ENCODE results near the gene SLC51B.
"Not testable (repeated sequence)": the region's sequence is repeated elsewhere in the genome, so short reads cannot be mapped to it uniquely, and the experiment has no call there.

SLC51B gene

DNA sequence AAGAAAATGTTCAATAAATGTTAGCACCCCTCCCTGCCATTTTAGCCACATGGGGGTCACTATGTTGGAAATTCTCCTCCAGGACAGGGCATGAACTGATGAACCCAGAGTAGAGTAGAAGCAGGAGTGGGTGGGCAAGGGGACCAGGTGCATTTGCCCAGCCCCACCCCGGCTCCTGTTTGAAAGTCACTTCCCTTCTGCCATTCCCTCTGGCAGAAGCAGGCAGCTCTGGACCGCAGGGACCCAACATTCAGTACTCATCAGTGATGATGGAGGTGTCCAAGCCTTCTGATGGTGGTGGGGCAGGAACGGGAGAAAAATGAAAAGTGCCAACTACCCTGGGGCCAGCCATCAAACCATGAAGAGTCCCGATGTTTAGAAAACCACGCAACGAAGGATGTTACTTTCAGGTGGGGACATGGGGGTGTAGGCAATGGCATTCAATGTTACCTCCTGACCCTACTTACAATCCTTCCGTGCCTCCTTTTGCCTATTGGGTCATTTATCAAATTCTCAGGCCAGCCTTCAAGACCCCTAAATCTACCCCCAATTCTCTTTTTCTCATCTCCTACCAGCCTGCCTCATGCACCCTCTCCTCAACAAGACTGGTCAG is 52.6 kb downstream of the SLC51B start:
- H3K4me2 ChIP-seq (ENCODE audit: low read length) = no peak overlapping the region

DNA sequence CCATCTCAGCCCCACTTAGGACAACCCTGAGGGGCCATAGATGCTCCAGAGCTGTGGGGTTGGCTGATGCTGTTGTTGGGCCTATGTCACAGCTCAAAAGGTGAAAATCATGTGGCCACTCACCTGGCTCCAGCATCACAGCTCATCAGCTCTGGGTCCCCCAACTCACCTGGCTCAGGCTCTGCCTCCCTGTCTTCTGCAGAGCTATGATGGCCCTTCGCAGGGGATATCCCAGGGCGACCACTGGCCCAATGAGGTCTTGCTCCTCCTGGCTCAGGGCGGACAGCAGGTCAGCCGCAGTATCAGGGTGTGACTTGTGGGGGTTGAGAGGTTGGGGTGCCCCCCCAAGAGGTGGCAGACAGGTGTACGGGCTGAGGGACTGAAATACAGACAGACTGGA is 54.1 kb downstream of the SLC51B start:
- Histone ChIP-seq H3K27me3 (ENCODE audit: low read depth, low read length) (no peaks in the 10 kb centered on the region), H3K9me3 (ENCODE audit: insufficient read depth, low read length) (no peaks in the 10 kb centered on the region), H3K79me2 (ENCODE audit: low read length) (no peaks in the 10 kb centered on the region), H3K4me2 (ENCODE audit: low read length) (no peak overlapping the region), H2AFZ (ENCODE audit: low read depth, low read length) (no peak overlapping the region), H3K36me3 (replicated peaks; ENCODE audit: low read depth, low read length) (peaks cover 16% of the 10 kb centered on the region), H3K4me1 (ENCODE audit: low read length) (no peaks in the 10 kb centered on the region), H3K9ac (ENCODE audit: low read length) (no peak overlapping the region), H3K4me3 (ENCODE audit: low read length) (no peak overlapping the region), H3K27ac (ENCODE audit: low read length) (no peak overlapping the region), H4K20me1 (ENCODE audit: insufficient read depth, low read length) (no peaks in the 10 kb centered on the region)
- TF ChIP-seq, protein P1, sequence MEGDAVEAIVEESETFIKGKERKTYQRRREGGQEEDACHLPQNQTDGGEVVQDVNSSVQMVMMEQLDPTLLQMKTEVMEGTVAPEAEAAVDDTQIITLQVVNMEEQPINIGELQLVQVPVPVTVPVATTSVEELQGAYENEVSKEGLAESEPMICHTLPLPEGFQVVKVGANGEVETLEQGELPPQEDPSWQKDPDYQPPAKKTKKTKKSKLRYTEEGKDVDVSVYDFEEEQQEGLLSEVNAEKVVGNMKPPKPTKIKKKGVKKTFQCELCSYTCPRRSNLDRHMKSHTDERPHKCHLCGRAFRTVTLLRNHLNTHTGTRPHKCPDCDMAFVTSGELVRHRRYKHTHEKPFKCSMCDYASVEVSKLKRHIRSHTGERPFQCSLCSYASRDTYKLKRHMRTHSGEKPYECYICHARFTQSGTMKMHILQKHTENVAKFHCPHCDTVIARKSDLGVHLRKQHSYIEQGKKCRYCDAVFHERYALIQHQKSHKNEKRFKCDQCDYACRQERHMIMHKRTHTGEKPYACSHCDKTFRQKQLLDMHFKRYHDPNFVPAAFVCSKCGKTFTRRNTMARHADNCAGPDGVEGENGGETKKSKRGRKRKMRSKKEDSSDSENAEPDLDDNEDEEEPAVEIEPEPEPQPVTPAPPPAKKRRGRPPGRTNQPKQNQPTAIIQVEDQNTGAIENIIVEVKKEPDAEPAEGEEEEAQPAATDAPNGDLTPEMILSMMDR (IDR thresholded peaks at IDR 0.05; ENCODE audit: low read depth, low read length) = no peak
- no peak for TF ChIP-seq EZH2phosphoT487 (IDR thresholded peaks at IDR 0.05; ENCODE audit: low read depth)

More for the DNA sequence above, 52.6 kb downstream of the SLC51B start:
- Histone ChIP-seq H3K4me1 (ENCODE audit: low read length) (no peaks in the 10 kb centered on the region), H3K9me3 (ENCODE audit: insufficient read depth, low read length) (no peaks in the 10 kb centered on the region), H3K27me3 (ENCODE audit: low read depth, low read length) (no peaks in the 10 kb centered on the region), H3K27ac (ENCODE audit: low read length) (no peak overlapping the region), H3K9ac (ENCODE audit: low read length) (no peak overlapping the region), H3K4me3 (ENCODE audit: low read length) (no peak overlapping the region), H4K20me1 (ENCODE audit: insufficient read depth, low read length) (no peaks in the 10 kb centered on the region), H3K79me2 (ENCODE audit: low read length) (no peaks in the 10 kb centered on the region), H2AFZ (ENCODE audit: low read depth, low read length) (no peak overlapping the region), H3K36me3 (replicated peaks; ENCODE audit: low read depth, low read length) (peaks cover 16% of the 10 kb centered on the region)
- TF ChIP-seq, protein P1 (IDR thresholded peaks at IDR 0.05; ENCODE audit: low read depth, low read length) = no peak
- no peak for TF ChIP-seq EZH2phosphoT487 (IDR thresholded peaks at IDR 0.05; ENCODE audit: low read depth)

DNA sequence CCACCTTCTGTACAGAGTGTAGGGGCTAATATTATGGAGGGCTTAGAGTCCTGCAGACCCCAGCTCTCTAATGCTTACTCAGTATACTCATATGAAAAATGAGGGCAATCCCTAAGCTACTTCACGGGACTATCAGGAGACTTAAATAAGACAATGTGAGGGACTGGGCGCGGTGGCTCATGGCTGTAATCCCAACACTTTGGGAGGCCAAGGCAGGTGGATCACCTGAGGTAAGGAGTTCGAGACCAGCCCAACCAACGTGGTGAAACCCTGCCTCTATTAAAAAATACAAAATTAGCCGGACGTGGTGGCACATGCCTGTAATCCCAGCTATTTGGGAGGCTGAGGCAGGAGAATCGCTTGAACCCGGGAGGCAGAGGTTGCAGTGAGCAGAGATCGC is 54.6 kb downstream of the SLC51B start:
- peaks cover 16% of the 10 kb centered on the region for H3K36me3 ChIP-seq (replicated peaks; ENCODE audit: low read depth, low read length)
- H3K9me3 ChIP-seq (ENCODE audit: insufficient read depth, low read length); H3K9ac ChIP-seq (ENCODE audit: low read length); H3K4me1 ChIP-seq (ENCODE audit: low read length); H3K79me2 ChIP-seq (ENCODE audit: low read length); H3K27me3 ChIP-seq (ENCODE audit: low read depth, low read length); H3K4me3 ChIP-seq (ENCODE audit: low read length); H2AFZ ChIP-seq (ENCODE audit: low read depth, low read length); H3K27ac ChIP-seq (ENCODE audit: low read length); H4K20me1 ChIP-seq (ENCODE audit: insufficient read depth, low read length); H3K4me2 ChIP-seq (ENCODE audit: low read length): not testable (repeated sequence)

DNA sequence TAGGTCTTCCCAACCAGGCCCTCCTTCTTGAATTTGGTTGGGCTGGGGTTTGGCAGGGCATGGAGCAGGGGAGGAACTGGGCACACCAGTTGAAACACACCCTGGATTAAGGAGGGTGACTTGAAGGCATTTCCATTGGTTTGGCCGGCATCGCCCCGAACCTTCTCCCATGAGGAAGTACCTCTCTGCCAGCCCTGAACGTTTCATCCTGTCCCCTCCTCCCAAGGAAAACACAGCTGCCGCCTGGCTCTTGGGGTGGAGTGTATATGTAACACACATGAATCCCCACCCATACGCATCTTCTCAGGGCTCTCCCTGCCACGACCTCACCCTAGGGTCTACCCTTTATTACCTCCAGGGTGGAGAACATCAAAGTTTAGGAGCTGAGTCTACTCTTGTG is 55.3 kb downstream of the SLC51B start:
- H3K4me1 ChIP-seq (ENCODE audit: low read length) = no peaks in the 10 kb centered on the region
- no peaks in the 10 kb centered on the region for H3K27me3 ChIP-seq (ENCODE audit: low read depth, low read length)
- H4K20me1 ChIP-seq (ENCODE audit: insufficient read depth, low read length) = no peaks in the 10 kb centered on the region
- H3K9ac ChIP-seq (ENCODE audit: low read length) = no peak overlapping the region
- TF ChIP-seq EZH2phosphoT487 (IDR thresholded peaks at IDR 0.05; ENCODE audit: low read depth) = no peak
- TF ChIP-seq, protein P1 (IDR thresholded peaks at IDR 0.05; ENCODE audit: low read depth, low read length) = no peak
- peaks cover 16% of the 10 kb centered on the region for H3K36me3 ChIP-seq (replicated peaks; ENCODE audit: low read depth, low read length)
- H3K9me3 ChIP-seq (ENCODE audit: insufficient read depth, low read length) = no peaks in the 10 kb centered on the region
- no peak overlapping the region for H3K27ac ChIP-seq (ENCODE audit: low read length)
- no peaks in the 10 kb centered on the region for H3K79me2 ChIP-seq (ENCODE audit: low read length)
- no peak overlapping the region for H3K4me2 ChIP-seq (ENCODE audit: low read length)
- no peak overlapping the region for H3K4me3 ChIP-seq (ENCODE audit: low read length)
- H2AFZ ChIP-seq (ENCODE audit: low read depth, low read length) = no peak overlapping the region
